ENCODE results near the gene SERINC4. TPM values are rescaled to one million over a fixed set of nuclear protein-coding genes. Genes with fewer than 3 reads are reported as not detected.
"Not testable (repeated sequence)": the region's sequence is repeated elsewhere in the genome, so short reads cannot be mapped to it uniquely, and the experiment has no call there.

Gene SERINC4
- total RNA-seq, 1 donor from 2014 or later, result 0.35 TPM

DNA sequence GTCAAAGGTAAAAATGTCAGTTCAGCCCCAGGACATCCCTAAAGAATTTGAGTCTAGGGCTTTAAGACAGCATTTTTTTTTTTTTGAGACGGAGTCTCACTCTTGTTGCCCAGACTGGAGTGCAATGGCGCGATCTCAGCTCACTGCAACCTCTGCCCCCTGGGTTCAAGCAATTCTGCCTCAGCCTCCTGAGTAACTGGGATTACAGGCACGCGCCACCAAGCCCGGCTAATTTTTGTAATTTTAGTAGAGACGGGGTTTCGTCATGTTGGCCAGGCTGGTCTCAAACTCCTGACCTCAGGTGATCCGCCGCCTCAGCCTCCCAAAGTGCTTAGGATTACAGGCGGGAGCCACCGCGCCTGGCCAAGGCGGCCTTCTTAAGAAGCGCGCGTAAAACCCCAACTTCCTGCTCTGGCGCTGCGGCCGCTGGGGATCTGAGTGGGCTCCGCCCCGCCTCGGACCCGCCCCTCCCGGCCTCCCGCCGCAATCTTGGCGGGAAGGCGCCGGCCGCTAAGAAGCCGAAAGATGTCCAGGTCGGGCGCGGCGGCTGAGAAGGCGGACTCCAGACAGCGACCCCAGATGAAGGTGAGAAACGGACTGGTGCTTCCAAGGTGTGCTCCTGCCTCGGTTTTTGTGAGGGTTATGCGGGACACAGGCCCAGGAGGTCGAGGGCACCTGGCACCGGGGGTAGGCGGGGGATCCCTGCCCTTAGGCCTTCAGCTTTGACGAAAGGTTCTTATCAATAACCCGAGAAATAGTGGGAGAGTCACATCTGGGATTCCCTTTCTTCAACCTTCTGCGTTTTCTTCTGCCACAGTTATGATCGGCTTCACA lies 26.7 kb upstream of the SERINC4 start, which contains the start of gene WDR76:
Gene WDR76 (plus strand): TSS at position 495 of the 834 bp plus-strand sequence. CDS start 31 bp downstream, at position 526.
- Mint-ChIP-seq H3K4me3 (peak within 1 kb of the TSS; percentile 96), H3K27me3 (ENCODE audit: low read depth) (no peaks in the 10 kb centered on the region), H3K4me1 (peaks cover 40% of the 10 kb centered on the region), H3K36me3 (ENCODE audit: low read depth) (peaks cover 9% of the 10 kb centered on the region), H3K9me3 (peaks cover 5% of the 10 kb centered on the region), H3K27ac (ENCODE audit: unreplicated experiment) (peak within 1 kb of the TSS; percentile 99)
- peak; percentile 77 for DNase-seq (ENCODE audit: low read depth, low spot score)
- TF ChIP-seq, protein P1, sequence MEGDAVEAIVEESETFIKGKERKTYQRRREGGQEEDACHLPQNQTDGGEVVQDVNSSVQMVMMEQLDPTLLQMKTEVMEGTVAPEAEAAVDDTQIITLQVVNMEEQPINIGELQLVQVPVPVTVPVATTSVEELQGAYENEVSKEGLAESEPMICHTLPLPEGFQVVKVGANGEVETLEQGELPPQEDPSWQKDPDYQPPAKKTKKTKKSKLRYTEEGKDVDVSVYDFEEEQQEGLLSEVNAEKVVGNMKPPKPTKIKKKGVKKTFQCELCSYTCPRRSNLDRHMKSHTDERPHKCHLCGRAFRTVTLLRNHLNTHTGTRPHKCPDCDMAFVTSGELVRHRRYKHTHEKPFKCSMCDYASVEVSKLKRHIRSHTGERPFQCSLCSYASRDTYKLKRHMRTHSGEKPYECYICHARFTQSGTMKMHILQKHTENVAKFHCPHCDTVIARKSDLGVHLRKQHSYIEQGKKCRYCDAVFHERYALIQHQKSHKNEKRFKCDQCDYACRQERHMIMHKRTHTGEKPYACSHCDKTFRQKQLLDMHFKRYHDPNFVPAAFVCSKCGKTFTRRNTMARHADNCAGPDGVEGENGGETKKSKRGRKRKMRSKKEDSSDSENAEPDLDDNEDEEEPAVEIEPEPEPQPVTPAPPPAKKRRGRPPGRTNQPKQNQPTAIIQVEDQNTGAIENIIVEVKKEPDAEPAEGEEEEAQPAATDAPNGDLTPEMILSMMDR (conservative IDR thresholded peaks at IDR 0.05), result no peak

DNA sequence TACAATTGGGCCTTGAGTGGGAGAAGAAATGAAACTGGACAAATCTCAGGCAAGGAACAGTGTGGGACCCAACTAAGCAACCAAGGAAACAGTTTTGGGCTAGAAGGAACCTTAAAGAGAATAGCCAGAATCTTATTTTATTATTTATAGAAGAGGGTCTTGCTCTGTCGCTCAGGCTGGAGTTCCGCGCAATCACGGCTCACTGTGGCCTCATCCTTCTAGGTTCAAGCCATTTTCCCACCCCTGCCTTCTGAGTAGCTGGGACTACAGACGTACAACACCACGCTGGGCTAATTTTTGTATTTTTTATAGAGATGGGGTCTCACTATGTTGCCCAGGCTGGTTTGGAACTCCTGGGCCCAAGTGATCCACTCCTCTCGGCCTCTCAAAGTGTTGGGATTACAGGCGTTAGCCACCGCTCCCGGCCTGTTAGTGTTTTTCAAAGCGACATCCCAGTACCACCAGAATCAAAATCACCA lies 26.0 kb upstream of the SERINC4 start:
- Mint-ChIP-seq H3K27me3 (ENCODE audit: low read depth) (no peaks in the 10 kb centered on the region), H3K4me1 (peaks cover 44% of the 10 kb centered on the region), H3K27ac (ENCODE audit: unreplicated experiment) (peak overlapping the region; percentile 35), H3K36me3 (ENCODE audit: low read depth) (peaks cover 9% of the 10 kb centered on the region), H3K9me3 (peaks cover 5% of the 10 kb centered on the region), H3K4me3 (peak overlapping the region; percentile 96)
- TF ChIP-seq, protein P1 (conservative IDR thresholded peaks at IDR 0.05), result no peak
- no peak for DNase-seq (ENCODE audit: low read depth, low spot score)

DNA sequence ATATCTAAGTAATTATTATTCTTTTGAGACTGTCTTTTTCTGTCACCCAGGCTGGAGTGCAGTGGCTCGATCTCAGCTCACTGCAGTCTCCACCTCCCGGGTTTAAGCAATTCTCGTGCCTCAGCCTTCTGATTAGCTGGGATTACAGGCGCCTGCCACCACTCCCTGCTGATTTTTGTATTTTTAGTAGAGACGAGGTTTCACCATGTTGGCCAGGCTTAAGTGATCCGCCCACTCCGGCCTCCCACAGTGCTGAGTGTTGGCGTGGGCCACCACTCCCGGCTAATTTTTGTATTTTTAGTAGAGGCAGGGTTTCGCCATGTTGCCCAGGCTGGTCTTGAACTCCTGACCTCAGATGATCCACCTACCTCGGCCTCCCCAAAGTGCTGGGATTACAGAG lies 25.3 kb upstream of the SERINC4 start:
- H3K4me3 Mint-ChIP-seq, result peak overlapping the region; percentile 96

DNA sequence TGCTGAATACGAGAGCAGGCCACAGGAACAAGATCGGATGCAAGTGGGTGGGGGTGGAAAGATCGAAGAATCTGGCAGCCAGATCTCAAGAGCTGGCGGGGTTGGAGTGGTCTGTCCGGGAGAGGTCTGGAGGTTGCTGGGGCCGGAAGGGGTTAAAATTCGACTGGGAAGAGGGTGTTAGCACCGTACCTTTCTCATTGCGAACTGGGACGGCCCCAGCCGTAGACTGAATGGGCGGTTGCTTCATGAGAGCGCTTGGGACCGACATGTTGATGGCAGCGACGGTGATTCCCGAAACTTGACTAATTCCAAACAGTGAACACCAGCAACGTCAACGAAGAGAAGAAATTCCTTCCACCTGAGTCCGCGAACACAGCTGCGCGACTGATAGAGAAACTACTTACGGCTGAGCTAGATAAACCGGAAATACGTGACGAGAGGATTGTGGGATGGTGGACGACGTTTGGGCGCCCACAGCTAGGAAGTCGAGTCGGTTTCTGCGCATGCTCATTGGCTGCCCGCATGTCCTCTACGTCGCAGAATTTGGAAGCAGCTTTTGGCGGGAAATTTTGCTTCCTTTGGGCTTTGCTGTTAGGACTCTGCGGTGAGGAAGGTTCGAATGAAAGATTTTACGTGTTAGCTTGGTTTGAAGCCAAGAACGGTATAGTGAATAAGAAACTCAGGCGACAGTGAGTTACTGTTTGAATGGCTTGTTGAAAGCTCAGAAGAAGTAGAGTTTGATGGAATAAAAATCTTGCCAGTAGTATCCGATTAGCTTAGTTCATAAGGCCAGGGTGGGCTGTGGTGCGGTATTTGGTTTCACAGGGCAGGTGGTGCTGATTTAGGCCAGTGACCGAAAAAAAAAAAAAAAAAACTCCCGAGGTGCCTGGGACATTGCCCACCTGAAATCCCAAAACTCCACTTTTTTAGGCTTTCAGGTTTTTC lies 24.6 kb upstream of the SERINC4 start, which contains the start of gene MFAP1:
Gene MFAP1 (minus strand): TSS at position 389 of the 945 bp plus-strand sequence. CDS start 121 bp downstream, at position 268.
- Mint-ChIP-seq H3K4me3 (peak within 1 kb of the TSS; percentile 96), H3K36me3 (ENCODE audit: low read depth) (peaks cover 9% of the 10 kb centered on the region), H3K27ac (ENCODE audit: unreplicated experiment) (peak within 1 kb of the TSS; percentile 98), H3K9me3 (peaks cover 5% of the 10 kb centered on the region), H3K4me1 (peaks cover 45% of the 10 kb centered on the region), H3K27me3 (ENCODE audit: low read depth) (no peaks in the 10 kb centered on the region)
- TF ChIP-seq, protein P1 (conservative IDR thresholded peaks at IDR 0.05), result no peak
- DNase-seq (ENCODE audit: low read depth, low spot score), result peak; percentile 80

More for the DNA sequence above, 25.3 kb upstream of the SERINC4 start:
- not testable (repeated sequence) for H3K36me3 Mint-ChIP-seq (ENCODE audit: low read depth); H3K27me3 Mint-ChIP-seq (ENCODE audit: low read depth); DNase-seq (ENCODE audit: low read depth, low spot score); H3K27ac Mint-ChIP-seq (ENCODE audit: unreplicated experiment); H3K9me3 Mint-ChIP-seq
- H3K4me1 Mint-ChIP-seq, result peaks cover 45% of the 10 kb centered on the region

DNA sequence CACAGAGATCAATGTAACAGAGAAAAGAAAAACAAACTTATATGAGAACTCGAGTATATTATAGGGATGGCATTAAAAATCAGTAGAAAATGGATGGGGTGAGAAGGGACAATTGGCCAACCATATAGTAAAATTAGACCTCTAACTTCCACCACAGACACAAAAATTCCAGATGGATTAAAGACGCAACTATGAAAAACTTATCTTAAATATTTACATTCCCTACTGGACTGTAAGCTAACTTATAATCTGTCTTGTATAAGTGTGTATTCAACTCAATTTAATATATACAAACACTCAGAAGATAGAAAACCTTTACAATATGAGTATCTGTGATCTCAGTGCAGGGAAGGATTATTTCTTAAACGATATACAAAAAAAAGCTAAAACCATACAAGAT lies 21.5 kb upstream of the SERINC4 start:
- H3K9me3 Mint-ChIP-seq, result peaks cover 5% of the 10 kb centered on the region
- peaks cover 22% of the 10 kb centered on the region for H3K4me1 Mint-ChIP-seq
- peaks cover 4% of the 10 kb centered on the region for H3K36me3 Mint-ChIP-seq (ENCODE audit: low read depth)
- peak overlapping the region; percentile 56 for H3K4me3 Mint-ChIP-seq
- TF ChIP-seq, protein P1 (conservative IDR thresholded peaks at IDR 0.05), result no peak
- H3K27me3 Mint-ChIP-seq (ENCODE audit: low read depth), result no peaks in the 10 kb centered on the region
- H3K27ac Mint-ChIP-seq (ENCODE audit: unreplicated experiment), result no peak overlapping the region
- no peak for DNase-seq (ENCODE audit: low read depth, low spot score)

DNA sequence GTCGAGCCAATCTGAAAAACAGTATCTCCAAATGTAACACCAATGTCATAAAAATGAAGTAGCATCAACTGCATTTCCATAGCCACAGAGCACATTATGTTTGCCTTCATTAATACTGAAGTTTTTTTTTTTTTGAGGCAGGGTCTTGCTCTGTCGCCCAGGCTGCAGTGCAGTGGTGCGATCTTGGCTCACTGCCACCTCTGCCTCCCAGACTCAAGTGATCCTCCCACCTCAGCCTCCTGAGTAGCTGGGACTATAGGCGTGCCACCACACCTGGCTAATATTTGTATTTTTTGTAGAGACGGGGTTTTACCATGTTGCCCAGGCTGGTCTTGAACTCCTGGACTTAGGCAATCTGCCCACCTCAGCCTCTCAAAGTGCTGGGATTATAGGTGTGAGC lies 15.0 kb upstream of the SERINC4 start:
- H3K27ac Mint-ChIP-seq (ENCODE audit: unreplicated experiment); H3K4me1 Mint-ChIP-seq; H3K27me3 Mint-ChIP-seq (ENCODE audit: low read depth); DNase-seq (ENCODE audit: low read depth, low spot score); H3K4me3 Mint-ChIP-seq; H3K9me3 Mint-ChIP-seq: not testable (repeated sequence)
- peaks cover 12% of the 10 kb centered on the region for H3K36me3 Mint-ChIP-seq (ENCODE audit: low read depth)
